Measurements from ENCODE around the gene ZNRF2.
"Not testable (repeated sequence)": the region's sequence is repeated elsewhere in the genome, so short reads cannot be mapped to it uniquely, and the experiment has no call there.

ZNRF2 gene

DNA sequence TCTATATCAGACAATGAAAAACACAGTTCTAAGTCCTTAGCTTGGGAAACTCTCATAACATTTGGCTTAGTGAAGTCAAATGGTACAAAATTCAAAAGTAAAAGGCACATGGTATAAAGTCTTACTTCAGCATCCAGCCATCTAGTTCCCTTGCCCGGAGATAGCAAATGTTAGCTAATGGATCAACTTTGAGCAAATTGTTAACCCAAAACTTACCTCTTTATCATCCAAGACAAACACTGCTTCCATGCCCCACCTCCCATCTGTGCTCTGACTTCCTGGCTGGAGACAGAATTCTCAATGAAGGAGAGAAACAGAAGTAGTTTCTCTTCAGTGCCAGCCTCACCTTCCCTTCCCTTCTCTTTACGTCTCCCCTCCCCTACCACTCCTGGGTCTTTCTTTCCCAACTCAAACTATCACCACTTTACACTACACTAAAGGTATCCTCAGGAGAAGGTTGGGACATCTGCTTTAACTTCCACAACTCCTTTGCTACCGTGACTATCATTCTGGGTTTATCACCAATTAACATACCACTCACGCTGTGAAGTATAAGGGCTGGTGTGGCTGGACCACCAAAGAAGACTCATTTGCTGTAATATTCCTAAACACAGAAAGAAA, 21.2 kb upstream of the ZNRF2 start:
- no peak for DNase-seq (ENCODE audit: low read depth)

DNA sequence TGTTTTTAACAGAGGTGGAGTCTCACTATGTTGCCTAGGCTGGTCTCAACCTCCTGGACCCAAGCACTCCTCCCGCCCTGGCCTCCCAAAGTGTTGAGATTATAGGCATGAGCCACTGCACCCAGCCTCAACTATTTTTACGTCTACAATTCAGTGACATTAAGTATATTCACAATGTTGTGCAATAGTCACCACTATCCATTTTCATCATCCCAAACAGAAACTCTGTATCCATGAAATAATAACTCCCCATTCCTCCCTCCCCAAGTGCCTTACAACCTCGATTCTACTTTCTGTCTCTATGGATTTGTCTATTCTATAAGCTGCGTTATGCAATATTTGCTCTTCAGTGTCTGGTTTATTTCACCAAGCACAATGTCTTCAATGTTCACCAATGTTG, 20.3 kb upstream of the ZNRF2 start:
- DNase-seq (ENCODE audit: low read depth): no peak

DNA sequence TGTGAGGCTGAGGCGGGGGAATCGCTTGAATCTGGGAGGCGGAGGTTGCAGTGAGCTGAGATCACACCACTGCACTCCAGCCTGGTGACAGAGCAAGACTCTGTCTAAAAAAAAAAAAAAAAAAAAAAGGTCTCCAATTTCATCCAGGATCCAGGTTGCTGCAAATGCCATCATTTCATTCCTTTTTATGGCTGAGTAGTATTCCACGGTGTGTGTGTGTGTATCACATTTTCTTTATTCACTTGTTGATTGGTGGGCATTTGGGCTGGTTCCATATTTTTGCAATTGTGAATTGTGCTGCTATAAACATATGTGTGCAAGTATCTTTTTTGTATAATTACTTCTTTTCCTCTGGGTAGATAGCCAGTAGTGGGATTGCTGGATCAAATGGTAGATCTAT, 19.2 kb upstream of the ZNRF2 start:
- not testable (repeated sequence) for DNase-seq (ENCODE audit: low read depth)

DNA sequence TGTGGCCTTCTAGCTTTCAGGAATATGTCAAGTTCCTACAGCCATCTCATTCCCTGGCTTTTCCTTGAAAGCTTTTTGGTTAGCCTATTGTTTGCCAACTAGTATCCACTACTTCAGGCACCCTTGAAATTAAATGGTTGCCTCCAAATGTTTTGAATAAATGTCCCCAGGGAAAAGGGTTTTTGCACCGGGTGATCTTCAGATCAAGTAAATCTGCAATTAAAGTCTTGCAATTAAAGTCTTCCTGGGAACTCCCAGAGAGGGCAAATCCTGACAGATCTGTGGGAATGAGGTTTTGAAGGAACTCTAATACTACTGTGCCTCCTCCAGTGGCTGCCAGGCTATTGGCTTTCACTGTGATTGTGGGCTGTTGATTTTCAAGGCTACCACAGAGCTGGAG, 17.7 kb upstream of the ZNRF2 start:
- no peak for DNase-seq (ENCODE audit: low read depth)

DNA sequence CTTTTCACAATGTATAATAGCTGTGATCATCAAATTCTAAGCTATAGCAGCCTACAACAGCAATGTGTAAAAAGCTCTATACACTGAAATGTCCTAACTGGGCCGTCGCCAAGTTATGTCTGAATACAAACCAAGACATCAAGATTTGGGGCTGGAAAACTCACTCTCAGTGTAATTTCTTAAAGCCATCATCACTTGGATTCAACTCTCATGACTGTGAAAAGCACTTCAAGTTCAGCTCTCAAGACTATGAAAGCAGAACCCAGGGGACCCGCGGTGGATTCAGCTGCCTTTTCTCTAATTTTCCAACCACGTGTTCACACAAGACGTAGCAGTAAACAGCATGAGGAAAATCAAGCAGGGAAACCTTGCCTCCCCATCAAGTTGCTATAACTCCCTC, 15.8 kb upstream of the ZNRF2 start:
- no peak for DNase-seq (ENCODE audit: low read depth)

DNA sequence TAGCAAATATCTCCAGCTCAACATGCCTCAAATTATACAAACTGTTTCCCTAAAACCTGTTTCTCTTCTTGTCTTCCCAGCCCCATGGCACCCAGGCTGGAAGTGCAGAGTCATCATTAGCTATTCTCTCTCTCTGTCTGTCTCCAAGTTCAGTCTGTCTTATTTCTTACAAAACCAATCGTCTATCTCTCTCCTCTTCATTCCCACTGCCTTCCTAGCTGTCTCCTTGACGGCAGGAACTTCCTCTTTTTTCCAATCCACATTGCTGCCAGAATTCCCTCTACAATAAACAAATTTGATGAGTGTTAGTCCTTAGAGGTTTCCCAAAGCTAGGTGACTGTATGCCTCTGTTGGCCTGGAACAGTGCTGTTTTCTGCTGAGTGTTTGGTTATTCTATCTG, 14.9 kb upstream of the ZNRF2 start:
- no peak for DNase-seq (ENCODE audit: low read depth)

DNA sequence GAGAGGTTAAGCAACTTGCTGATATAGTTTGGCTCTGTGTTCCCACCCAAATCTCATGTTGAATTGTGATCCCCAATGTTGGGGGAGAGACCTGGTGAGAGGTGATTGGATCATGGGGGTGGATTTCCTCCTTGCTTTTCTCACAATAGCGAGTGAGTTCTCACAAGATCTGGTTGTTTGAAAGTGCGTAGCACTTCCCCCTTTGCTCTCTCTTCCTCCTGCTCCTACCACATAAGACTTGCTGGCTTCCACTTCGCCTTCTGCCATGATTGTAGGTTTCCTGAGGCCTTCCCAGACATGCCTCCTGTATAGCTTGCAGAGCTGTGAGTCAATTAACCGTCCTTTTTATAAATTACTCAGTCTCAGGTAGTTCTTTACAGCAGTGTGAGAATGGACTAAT, 13.5 kb upstream of the ZNRF2 start:
- DNase-seq (ENCODE audit: low read depth): no peak

DNA sequence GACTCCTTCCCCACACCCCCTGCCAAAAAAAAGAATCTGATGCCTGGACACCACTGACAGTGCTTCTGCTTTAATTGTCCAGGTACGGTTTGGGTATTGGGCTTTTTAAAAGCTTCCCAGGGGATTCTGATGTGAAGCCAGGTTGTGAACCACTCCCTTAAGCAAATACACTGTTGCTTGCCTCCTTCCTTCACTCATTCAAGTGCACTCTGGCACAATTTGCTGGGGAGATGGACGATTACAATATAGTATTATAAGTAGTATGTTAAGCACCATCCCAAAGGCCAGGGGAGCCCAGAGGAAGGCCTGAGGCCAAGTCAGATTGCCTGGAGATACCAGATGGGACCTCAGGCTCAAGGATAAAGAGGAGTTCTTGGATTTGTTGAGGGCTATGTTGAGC, 12.3 kb upstream of the ZNRF2 start:
- DNase-seq (ENCODE audit: low read depth): no peak

DNA sequence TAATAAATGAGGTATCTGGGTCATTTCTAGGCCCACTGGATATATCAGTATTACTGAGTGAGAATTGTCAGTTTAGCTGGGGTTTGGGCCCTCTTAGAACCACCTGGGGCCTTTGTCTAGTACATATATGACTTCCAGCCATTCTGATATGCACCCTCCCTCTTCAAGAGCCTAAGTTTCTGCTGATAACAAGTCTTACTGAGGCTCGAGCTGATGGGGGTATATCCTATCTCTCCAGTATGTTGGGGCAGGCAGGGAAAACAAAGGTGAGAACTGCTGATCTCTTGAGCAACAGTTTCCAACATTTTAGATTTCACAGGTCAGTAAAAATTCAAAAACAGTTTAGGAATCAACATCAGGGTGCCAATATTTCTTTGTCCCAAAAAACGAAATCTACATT, 10.8 kb upstream of the ZNRF2 start:
- no peak for DNase-seq (ENCODE audit: low read depth)

DNA sequence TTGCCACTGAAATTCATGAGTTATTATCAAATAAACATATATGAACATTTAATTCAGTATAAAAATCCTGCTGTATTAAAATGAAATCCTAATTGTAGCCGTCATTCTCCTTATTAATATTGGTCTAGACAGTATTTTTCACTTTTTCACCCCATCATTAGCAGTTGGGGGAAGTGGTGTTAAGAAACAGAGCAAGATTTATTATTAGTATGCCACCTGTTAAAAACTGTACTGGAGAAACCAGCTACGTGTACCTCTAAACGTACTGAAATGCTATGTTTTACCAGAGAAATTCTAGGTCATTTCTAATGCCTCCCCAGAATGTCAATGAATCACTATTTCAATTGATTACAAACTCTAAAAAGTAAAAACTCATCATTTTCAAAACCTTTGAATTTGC, 9.8 kb upstream of the ZNRF2 start:
- DNase-seq (ENCODE audit: low read depth): no peak

DNA sequence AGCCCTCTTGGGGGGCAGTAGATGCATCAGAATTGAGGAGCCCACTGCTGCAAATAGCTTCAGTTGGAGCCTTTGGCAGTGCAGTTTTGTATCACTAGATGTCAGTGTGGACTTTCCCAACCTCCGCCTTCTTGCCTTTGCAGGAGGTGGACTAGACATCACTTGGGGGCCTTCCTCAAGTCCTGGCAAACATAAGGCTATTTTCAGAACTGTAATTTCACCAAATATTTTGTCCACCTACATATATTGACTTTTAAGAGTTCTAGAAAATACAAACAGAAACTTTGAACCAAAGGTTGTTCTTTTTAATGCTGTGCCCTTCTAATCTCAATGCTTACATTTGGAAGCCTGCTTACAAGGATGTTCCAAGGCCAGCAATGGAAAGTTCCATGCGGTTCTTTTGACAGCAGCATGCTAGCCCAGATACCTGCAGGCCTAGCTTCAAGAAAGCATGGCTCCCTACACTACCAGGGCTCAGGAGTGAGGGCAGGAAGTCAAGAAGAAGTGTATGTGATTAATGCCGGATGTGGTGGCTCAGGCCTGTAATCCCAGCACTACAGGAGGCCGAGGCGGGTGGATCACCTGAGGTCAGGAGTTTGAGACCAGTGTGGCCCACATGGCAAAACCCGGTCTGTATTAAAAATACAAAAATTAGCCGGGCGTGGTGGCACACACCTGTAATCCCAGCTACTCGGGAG, 8.0 kb upstream of the ZNRF2 start:
- no peak for DNase-seq (ENCODE audit: low read depth)

DNA sequence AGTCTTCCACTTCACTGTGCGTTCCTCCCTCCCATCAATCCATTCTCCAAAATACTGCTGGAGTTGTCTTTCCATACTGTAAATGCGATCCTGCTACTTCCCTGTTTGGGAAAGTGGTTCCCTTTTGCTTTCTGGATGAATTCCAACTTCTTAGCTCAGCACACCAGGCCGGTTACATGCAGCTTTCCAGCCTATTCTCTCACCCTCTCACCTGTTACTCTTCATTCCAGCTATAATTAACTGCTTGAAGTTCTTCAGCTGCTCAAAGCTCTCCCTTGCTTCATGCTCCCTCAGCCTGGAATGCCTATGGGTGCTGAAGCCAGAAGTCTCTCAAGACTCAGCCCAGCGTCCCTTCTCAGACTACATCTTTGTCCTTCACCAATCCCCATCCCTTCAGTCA, 6.0 kb upstream of the ZNRF2 start:
- no peak for DNase-seq (ENCODE audit: low read depth)

DNA sequence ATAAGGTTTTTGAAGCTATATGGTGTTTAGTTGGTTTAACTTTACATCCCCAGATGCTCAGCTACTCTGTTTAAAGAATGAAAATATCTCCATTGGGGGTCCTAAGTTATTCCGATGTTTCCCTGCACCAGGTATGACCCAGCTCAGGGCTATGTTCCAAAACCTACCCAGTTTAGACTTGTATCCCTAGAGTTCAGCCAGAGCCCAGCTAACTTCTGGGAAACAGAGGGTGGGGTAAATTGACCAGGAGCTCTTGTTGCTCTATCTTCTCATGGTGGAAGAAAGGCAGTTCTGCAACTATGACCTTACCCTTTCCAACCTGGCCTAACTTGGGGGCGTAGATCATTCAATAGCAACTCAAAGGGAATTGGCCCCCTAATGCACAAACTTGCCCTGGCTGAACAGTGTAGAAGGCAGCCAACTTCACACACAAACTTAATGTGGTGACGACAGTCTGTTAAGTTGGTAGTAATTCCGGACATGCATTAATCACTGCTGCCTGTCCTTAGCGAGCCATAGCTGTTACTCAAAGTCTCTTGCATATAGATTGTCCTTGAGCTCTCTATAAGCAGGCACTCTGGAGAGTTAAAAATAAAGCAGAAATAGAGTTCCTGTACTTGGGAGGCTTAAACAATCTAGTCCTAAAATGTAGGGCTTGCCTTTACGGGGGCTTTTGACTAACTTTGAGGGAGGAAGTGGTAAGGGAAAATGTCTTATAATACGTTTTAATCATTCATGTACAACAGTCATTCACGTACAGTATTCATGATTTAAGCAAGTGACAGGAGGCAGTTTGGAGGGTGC, 5.3 kb upstream of the ZNRF2 start:
- DNase-seq (ENCODE audit: low read depth): no peak

DNA sequence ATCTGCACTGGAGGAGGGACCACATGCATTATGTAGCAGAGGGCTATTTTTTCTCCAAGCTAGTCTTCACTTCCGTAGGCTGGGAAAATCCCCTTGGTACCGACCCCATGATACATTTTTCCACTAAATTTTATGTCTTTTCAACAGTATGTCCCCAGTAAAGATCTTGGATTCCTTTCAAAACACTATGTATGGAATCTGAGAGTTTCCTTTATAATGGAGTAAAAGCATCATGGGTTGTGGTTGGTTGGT, 4.8 kb upstream of the ZNRF2 start:
- no peak for DNase-seq (ENCODE audit: low read depth)

DNA sequence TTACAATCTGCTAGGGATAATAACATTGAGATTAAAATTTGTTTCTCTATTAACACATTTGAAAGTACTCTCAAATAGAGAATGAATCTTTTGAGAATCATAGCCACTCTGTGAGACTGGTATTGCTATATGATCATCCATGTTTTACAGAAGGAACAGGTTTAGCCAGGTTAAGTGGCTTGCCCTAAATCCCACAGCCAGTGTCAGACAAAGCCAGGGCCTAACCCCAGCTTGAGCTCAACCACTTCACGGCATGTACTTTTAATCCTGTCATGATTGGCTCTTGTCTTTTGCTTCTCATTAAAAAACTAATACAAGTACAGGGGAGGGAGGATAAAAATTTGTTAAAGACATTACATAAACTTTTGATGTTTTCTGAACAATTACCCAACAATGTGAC, 3.8 kb upstream of the ZNRF2 start:
- DNase-seq (ENCODE audit: low read depth): no peak

DNA sequence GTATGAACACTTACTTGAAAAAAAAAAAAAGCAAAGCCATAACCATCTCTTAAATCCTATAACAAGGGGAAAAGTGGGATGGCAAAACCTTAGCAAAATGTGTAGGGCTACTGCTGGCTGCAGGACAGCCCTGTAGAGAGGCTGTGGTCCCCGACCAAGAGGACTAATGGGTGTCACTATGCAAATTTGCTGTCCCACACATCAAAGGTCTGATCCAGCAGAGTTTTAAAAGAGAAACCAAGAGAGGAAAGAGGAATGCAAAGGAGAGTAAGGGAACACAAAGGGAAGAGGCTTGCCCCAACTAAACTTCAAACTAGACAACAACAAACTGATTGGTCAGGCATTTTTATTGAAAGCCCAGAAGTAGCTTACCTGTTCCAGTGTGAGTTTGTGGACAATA, 3.1 kb upstream of the ZNRF2 start:
- no peak for DNase-seq (ENCODE audit: low read depth)

DNA sequence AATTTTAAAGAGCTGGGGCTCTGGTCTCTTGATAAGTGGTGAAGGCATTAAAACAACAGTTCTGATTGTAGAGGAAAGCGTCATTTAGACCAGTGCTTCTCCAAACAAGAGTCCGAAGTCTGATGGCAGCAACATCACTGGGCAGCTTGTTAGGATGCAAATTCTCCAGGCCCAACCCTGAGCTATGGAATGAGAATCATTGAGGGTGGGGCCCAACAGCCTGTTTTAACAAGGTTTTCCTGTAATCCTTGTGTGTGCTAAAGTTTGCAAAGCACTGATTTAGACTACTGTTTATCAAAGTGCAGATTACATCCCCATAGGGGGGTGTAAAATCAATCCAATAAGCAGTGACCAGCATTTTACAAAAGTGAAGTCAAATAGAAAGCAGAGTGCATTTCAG, 2.6 kb upstream of the ZNRF2 start:
- DNase-seq (ENCODE audit: low read depth): no peak

DNA sequence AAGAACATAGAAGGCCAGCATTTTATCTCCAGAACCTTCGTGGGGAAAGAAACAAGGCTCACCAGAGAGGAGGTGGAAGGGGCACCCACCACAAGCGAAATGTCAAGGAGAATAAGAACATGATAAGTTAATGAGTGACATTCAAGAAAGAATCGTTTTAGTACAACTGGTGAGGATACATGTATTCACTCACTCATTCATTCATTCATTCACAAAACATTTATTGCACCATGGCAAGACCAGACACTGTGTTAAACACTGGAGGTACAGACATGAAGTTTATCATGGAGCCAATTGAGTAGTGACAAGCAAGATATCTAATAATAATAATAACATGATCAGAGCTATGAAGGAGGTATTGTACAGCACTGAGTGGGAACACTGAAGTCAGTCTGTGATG, 1.7 kb upstream of the ZNRF2 start:
- DNase-seq (ENCODE audit: low read depth): no peak

DNA sequence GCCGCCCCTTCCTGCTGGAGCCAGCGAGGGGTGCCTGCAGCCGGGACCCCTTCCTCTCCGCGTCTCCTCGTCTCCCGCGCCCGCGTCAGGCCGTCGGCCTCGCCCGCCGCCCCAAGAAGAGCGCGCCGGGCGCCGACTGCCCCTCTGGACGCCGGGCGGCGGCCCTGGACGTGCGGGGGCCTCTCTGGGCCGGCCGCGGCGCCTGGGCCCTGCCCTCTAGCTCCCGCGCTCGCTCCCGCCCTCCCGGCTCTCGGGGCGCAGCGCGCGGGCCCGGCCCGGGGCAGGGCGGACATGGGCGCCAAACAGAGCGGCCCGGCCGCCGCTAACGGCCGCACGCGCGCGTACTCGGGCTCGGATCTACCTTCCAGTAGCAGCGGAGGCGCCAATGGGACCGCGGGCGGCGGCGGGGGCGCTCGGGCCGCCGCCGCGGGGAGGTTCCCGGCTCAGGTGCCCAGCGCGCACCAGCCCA, 704 bp downstream of the ZNRF2 start:
- no peak for DNase-seq (ENCODE audit: low read depth)

DNA sequence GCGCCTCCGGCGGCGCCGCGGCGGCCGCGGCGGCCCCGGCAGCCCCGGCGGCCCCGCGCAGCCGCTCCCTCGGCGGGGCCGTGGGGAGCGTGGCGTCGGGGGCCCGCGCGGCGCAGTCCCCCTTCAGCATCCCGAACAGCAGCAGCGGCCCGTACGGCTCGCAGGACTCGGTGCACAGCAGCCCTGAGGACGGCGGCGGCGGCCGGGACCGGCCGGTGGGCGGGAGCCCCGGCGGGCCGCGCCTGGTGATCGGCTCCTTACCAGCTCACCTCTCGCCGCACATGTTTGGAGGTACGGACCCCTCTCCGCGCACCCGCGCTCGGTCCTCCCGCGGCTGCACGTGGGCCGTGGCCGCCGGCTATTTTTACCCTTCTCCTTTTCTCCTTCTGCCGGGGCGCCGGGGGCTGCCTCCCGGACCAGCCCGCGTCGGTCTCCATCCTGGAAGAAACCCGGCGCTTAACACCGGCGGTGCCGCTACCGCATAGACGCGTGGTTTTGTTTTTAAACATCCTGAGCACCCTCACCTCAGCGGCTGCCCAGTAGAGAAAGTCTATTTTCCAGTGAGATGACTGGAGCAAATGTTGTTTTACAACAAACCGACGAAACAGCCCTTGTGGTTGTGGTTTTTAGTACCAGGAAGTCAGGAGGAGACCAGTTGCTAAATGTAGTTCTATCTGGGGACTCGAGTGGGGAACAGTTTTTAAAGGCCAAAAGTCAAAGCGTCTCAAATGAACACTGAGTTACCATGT, 1.3 kb downstream of the ZNRF2 start:
- peak; percentile 34 for DNase-seq (ENCODE audit: low read depth)

DNA sequence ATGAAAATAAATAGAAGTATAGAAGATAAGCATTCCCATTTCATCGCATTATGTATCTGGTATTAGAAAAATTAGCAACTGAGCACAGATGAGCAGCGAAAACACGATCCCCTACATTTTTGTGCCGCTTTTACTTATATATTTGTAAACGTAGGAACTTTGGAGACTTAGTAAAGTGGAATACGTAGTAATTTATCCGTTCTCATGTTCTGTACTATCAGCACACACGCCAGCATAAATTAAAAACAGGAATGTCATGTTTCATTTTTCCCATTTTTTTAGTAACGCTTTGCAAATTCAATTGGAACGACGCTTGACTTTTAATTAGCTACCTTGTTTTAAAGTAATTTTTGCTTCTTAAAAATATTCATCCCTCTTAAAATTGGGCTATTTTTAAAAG, 2.4 kb downstream of the ZNRF2 start:
- DNase-seq (ENCODE audit: low read depth): no peak

DNA sequence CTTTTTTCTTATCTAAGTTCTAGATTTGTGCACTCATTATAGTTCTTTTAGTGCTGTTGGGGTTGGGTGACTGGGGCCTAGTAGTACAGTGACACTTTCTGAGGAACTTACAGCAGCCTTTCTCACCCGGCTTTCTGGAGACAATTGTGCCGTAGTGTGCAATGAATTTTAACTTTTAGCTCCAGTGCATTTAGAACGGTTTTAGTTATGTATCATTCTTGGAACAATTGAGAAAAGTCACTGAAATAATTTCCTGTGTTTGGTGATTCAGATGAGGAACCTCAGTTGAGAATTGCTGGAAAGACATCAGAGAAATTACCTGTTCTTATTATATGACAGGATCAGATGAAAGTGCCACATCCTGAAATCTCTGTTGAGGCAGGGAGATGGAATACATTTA, 3.2 kb downstream of the ZNRF2 start:
- DNase-seq (ENCODE audit: low read depth): not testable (repeated sequence)

DNA sequence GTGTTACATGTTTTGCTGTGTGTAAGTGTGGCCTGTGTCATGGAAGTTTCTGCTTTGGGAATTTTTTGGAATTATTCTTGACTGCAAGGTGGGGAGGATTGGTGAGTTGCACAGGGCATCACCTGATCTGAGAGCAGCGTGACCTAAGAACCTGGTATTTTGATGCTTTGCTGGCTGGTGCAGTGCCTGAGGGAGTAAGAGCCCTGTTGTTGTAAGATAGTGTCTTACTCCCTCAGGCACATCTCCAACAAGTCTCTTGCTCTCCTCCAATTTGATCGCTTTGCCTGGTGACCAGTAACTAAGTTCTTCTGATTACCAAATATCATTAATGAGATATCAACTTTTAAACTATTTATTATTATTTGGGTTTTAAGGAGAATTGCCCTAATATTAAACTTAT, 5.2 kb downstream of the ZNRF2 start:
- not testable (repeated sequence) for DNase-seq (ENCODE audit: low read depth)
